WTC11 (cell line): ENCODE data around the gene PLXDC2. TPM values are rescaled to one million over a fixed set of nuclear protein-coding genes. Genes with fewer than 3 reads are reported as not detected.

Source experiments
- ATAC-seq: fragments of 200-7000 bp; cut with Tn5 transposase; 2 replicates; pipeline ENCODE4 v1.10.0; 2021; ENCODE audit warnings: mild to moderate bottlenecking, moderate library complexity
- CTCF ChIA-PET: fragments of 300-600 bp; sonication (Branson Sonifier 250); formaldehyde crosslinking; loops from one replicate; lab custom pipeline; 2021; ENCODE audit warnings: antibody characterized with exemption; lab: Charles Lee
- POLR2A ChIA-PET: fragments of 350-600 bp; sonication (Branson Sonifier 250); formaldehyde crosslinking; loops from one replicate; lab custom pipeline; 2021; ENCODE audit warnings: antibody characterized with exemption; lab: Charles Lee
- DNase-seq: peaks from one replicate; pipeline ENCODE4 v3.0.0; 2021; ENCODE audit warnings: low spot score
- H3K27ac Mint-ChIP-seq: 2 replicates; pipeline ENCODE4 v1.8.0; 2021; ENCODE audit warnings: mixed read lengths
- H3K27me3 Mint-ChIP-seq: 2 replicates; pipeline ENCODE4 v1.8.0; 2021; ENCODE audit warnings: low read depth, mild to moderate bottlenecking, moderate library complexity, mixed read lengths
- H3K36me3 Mint-ChIP-seq: 2 replicates; pipeline ENCODE4 v1.8.0; 2021; ENCODE audit warnings: mixed read lengths
- H3K4me1 Mint-ChIP-seq: 2 replicates; pipeline ENCODE4 v1.8.0; 2022; ENCODE audit warnings: mixed read lengths
- H3K4me3 Mint-ChIP-seq: 2 replicates; pipeline ENCODE4 v1.8.0; 2021; ENCODE audit warnings: mild to moderate bottlenecking, moderate library complexity, mixed read lengths
- H3K9me3 Mint-ChIP-seq: 2 replicates; pipeline ENCODE4 v1.8.0; 2021; ENCODE audit warnings: mixed read lengths
- ATF1 ChIP-seq: sonication (generic); formaldehyde crosslinking; IDR thresholded peaks from 2 replicates; pipeline ENCODE4 v1.8.1; 2023; ENCODE audit warnings: mild to moderate bottlenecking, moderate library complexity, missing genetic modification reagents
- CBFB ChIP-seq: sonication (generic); formaldehyde crosslinking; IDR thresholded peaks from 2 replicates; pipeline ENCODE4 v1.8.1; 2022; ENCODE audit warnings: mild to moderate bottlenecking, low read depth, missing genetic modification reagents
- HMGA2 ChIP-seq: fragments of 250-450 bp; sonication (Bioruptor Pico); IDR thresholded peaks from 2 replicates; pipeline ENCODE4 v1.4.0; 2021; ENCODE audit warnings: mild to moderate bottlenecking, moderate library complexity
- KAT7 ChIP-seq: sonication (generic); formaldehyde crosslinking; IDR thresholded peaks from 2 replicates; pipeline ENCODE4 v1.8.1; 2023; ENCODE audit warnings: missing genetic modification reagents, mild to moderate bottlenecking, borderline replicate concordance
- NFE2L1 ChIP-seq: sonication (generic); formaldehyde crosslinking; IDR thresholded peaks from 2 replicates; pipeline ENCODE4 v1.8.1; 2023; ENCODE audit warnings: missing genetic modification reagents
- NR2C2 ChIP-seq: sonication (generic); formaldehyde crosslinking; IDR thresholded peaks from 2 replicates; pipeline ENCODE4 v1.8.0; 2022; ENCODE audit warnings: mild to moderate bottlenecking, missing genetic modification reagents
- NR3C1 ChIP-seq: sonication (generic); formaldehyde crosslinking; conservative IDR thresholded peaks from 2 replicates; pipeline ENCODE4 v1.8.1; 2023; ENCODE audit warnings: low read depth, mild to moderate bottlenecking, missing genetic modification reagents
- TCF7 ChIP-seq: sonication (generic); formaldehyde crosslinking; IDR thresholded peaks from 2 replicates; pipeline ENCODE4 v1.8.0; 2022; ENCODE audit warnings: mild to moderate bottlenecking, low read depth, missing genetic modification reagents, moderate library complexity
- ZNF219 ChIP-seq: sonication (generic); formaldehyde crosslinking; IDR thresholded peaks from 2 replicates; pipeline ENCODE4 v1.8.0; 2023; ENCODE audit warnings: missing genetic modification reagents, mild to moderate bottlenecking, borderline replicate concordance
- total RNA-seq: library from RNA; stranded (reverse); gene quantifications from 3 replicates; pipeline ENCODE4 v1.2.3, GENCODE V29; 2021
- TF ChIP-seq, protein P1 (sequence below): sonication (generic); formaldehyde crosslinking; IDR thresholded peaks from 2 replicates; pipeline ENCODE4 v1.8.1; 2022; ENCODE audit warnings: low read depth, mild to moderate bottlenecking, moderate library complexity, missing genetic modification reagents, borderline replicate concordance
- TF ChIP-seq, protein P2 (sequence below): fragments of 250-450 bp; sonication (Bioruptor Pico); IDR thresholded peaks from 2 replicates; pipeline ENCODE4 v1.8.0; 2021; ENCODE audit warnings: mild to moderate bottlenecking
- TF ChIP-seq, protein P3 (sequence below): sonication (generic); formaldehyde crosslinking; IDR thresholded peaks from 2 replicates; pipeline ENCODE4 v1.8.0; 2022; ENCODE audit warnings: mild to moderate bottlenecking, missing genetic modification reagents
- TF ChIP-seq, protein P4 (sequence below): sonication (generic); formaldehyde crosslinking; IDR thresholded peaks from 2 replicates; pipeline ENCODE4 v1.8.1; 2022; ENCODE audit warnings: mild to moderate bottlenecking, moderate library complexity, missing genetic modification reagents
- TF ChIP-seq, protein P5 (sequence below): sonication (generic); formaldehyde crosslinking; IDR thresholded peaks from 2 replicates; pipeline ENCODE4 v1.8.0; 2023; ENCODE audit warnings: missing genetic modification reagents
- TF ChIP-seq, protein P6 (sequence below): sonication (generic); formaldehyde crosslinking; conservative IDR thresholded peaks from 2 replicates; pipeline ENCODE4 v1.8.1; 2023; ENCODE audit warnings: mild to moderate bottlenecking, low read depth, missing genetic modification reagents, moderate library complexity

Gene PLXDC2
- total RNA-seq, 1 experiment from 2014 or later, result 31.7 TPM

DNA sequence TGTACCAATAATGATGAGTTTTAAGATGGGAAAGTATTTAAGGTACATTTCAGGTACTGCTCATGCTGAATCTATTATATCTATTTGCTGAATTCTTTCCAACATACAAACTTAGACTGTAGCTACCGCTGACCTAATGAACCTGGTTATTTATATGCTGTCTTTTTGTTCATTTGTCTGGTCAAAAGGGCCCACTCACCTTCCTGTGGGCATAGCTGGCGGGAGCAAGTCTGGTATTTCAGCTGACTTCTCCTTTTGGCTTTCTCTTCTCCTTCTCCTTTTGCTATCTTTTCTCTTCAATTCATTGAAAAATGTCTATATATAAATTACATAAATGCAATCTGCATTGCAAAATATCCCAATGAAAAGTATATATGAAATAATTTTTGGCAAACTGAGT is 9.5 kb downstream of the PLXDC2 start:
- Mint-ChIP-seq H3K36me3 (peaks cover 14% of the 10 kb centered on the region), H3K4me1 (peaks cover 75% of the 10 kb centered on the region), H3K9me3 (peaks cover 4% of the 10 kb centered on the region), H3K27me3 (no peaks in the 10 kb centered on the region), H3K4me3 (no peak overlapping the region), H3K27ac (no peak overlapping the region)
- TF ChIP-seq TCF7 (CRISPR knock-in tag) (no peak), ATF1 (CRISPR knock-in tag) (no peak), KAT7 (CRISPR knock-in tag) (no peak), NR2C2 (CRISPR knock-in tag) (no peak), NFE2L1 (CRISPR knock-in tag) (no peak), CBFB (CRISPR knock-in tag) (no peak)
- TF ChIP-seq, protein P1, sequence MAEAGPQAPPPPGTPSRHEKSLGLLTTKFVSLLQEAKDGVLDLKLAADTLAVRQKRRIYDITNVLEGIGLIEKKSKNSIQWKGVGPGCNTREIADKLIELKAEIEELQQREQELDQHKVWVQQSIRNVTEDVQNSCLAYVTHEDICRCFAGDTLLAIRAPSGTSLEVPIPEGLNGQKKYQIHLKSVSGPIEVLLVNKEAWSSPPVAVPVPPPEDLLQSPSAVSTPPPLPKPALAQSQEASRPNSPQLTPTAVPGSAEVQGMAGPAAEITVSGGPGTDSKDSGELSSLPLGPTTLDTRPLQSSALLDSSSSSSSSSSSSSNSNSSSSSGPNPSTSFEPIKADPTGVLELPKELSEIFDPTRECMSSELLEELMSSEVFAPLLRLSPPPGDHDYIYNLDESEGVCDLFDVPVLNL (CRISPR knock-in tag), result no peak
- TF ChIP-seq, protein P2, sequence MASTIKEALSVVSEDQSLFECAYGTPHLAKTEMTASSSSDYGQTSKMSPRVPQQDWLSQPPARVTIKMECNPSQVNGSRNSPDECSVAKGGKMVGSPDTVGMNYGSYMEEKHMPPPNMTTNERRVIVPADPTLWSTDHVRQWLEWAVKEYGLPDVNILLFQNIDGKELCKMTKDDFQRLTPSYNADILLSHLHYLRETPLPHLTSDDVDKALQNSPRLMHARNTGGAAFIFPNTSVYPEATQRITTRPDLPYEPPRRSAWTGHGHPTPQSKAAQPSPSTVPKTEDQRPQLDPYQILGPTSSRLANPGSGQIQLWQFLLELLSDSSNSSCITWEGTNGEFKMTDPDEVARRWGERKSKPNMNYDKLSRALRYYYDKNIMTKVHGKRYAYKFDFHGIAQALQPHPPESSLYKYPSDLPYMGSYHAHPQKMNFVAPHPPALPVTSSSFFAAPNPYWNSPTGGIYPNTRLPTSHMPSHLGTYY (CRISPR knock-in tag), result no peak
- TF ChIP-seq, protein P3, sequence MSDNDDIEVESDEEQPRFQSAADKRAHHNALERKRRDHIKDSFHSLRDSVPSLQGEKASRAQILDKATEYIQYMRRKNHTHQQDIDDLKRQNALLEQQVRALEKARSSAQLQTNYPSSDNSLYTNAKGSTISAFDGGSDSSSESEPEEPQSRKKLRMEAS (CRISPR knock-in tag), result no peak
- TF ChIP-seq, protein P4, sequence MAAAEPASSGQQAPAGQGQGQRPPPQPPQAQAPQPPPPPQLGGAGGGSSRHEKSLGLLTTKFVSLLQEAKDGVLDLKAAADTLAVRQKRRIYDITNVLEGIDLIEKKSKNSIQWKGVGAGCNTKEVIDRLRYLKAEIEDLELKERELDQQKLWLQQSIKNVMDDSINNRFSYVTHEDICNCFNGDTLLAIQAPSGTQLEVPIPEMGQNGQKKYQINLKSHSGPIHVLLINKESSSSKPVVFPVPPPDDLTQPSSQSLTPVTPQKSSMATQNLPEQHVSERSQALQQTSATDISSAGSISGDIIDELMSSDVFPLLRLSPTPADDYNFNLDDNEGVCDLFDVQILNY (CRISPR knock-in tag), result no peak
- TF ChIP-seq, protein P5, sequence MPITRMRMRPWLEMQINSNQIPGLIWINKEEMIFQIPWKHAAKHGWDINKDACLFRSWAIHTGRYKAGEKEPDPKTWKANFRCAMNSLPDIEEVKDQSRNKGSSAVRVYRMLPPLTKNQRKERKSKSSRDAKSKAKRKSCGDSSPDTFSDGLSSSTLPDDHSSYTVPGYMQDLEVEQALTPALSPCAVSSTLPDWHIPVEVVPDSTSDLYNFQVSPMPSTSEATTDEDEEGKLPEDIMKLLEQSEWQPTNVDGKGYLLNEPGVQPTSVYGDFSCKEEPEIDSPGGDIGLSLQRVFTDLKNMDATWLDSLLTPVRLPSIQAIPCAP (CRISPR knock-in tag), result no peak
- TF ChIP-seq, protein P6, sequence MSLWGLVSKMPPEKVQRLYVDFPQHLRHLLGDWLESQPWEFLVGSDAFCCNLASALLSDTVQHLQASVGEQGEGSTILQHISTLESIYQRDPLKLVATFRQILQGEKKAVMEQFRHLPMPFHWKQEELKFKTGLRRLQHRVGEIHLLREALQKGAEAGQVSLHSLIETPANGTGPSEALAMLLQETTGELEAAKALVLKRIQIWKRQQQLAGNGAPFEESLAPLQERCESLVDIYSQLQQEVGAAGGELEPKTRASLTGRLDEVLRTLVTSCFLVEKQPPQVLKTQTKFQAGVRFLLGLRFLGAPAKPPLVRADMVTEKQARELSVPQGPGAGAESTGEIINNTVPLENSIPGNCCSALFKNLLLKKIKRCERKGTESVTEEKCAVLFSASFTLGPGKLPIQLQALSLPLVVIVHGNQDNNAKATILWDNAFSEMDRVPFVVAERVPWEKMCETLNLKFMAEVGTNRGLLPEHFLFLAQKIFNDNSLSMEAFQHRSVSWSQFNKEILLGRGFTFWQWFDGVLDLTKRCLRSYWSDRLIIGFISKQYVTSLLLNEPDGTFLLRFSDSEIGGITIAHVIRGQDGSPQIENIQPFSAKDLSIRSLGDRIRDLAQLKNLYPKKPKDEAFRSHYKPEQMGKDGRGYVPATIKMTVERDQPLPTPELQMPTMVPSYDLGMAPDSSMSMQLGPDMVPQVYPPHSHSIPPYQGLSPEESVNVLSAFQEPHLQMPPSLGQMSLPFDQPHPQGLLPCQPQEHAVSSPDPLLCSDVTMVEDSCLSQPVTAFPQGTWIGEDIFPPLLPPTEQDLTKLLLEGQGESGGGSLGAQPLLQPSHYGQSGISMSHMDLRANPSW (CRISPR knock-in tag), result no peak
- ChIA-PET CTCF (no interaction called here), POLR2A (no interaction called here)
- no peak for DNase-seq
- no peak for ATAC-seq

DNA sequence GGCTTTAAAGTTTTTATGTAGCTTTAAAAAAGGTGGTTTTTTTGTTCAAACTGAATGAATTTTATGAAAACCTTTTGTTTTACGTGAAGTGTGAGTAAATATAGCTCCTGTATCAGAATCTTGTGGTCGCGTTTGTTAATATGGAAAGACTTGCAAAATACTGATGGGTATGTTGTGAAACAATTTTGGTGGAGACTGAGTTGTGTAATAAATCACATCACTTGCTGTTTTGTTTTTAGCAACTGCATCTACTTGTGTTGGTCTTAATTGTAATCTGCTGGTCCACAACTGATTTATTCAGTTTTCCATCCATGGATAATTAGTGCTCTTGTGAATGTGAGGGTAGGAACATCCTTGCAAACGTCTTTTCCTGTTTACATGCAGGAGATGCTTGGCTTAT is 10.5 kb downstream of the PLXDC2 start:
- peaks cover 19% of the 10 kb centered on the region for H3K36me3 Mint-ChIP-seq
- ChIA-PET CTCF (no interaction called here), POLR2A (no interaction called here)
- ATAC-seq (no peak), DNase-seq (no peak)
- no peak overlapping the region; the same call in 1 of the 2 replicates for H3K27ac Mint-ChIP-seq
- peaks cover 69% of the 10 kb centered on the region for H3K4me1 Mint-ChIP-seq
- H3K27me3 Mint-ChIP-seq, result no peaks in the 10 kb centered on the region
- no peak overlapping the region for H3K4me3 Mint-ChIP-seq
- TF ChIP-seq, protein P6 (CRISPR knock-in tag), result no peak
- no peak for TF ChIP-seq NR3C1 (CRISPR knock-in tag)
- no peak for TF ChIP-seq HMGA2
- TF ChIP-seq, protein P4 (CRISPR knock-in tag), result no peak
- TF ChIP-seq ZNF219, result no peak
- peaks cover 14% of the 10 kb centered on the region for H3K9me3 Mint-ChIP-seq
